ENCODE data around the gene PLOD1.
"Not testable (repeated sequence)": the region's sequence is repeated elsewhere in the genome, so short reads cannot be mapped to it uniquely, and the experiment has no call there.

PLOD1 gene

GRCh38 chr1:11934302-11935056 lies at the start of gene PLOD1:
Gene PLOD1, plus strand, starts transcription at chr1:11934717. Its CDS starts 63 bp downstream, at chr1:11934780.
- DNase-seq (ENCODE audit: low read depth in 2 of 2) = peak; percentile 62 to 81

GRCh38 chr1:11885916-11886315 lies 48.6 kb upstream of the PLOD1 start:
- no peak for DNase-seq (ENCODE audit: low read depth in 2 of 2)

- DNase-seq (ENCODE audit: low read depth in 2 of 2) = no peak
These were observed 47.4 kb upstream of the PLOD1 start for GRCh38 chr1:11886986-11887665.

- no peak for DNase-seq (ENCODE audit: low read depth in 2 of 2)
These were observed 46.9 kb upstream of the PLOD1 start for GRCh38 chr1:11887666-11888007.

- no peak for DNase-seq (ENCODE audit: low read depth in 2 of 2)
These were observed 46.2 kb upstream of the PLOD1 start for GRCh38 chr1:11888206-11888876.

GRCh38 chr1:11888877-11889208 lies 45.7 kb upstream of the PLOD1 start:
- DNase-seq (ENCODE audit: low read depth in 2 of 2) = no peak

- no peak for DNase-seq (ENCODE audit: low read depth in 2 of 2)
These were observed 42.9 kb upstream of the PLOD1 start for GRCh38 chr1:11891433-11892186.

GRCh38 chr1:11893907-11894251 lies 40.6 kb upstream of the PLOD1 start:
- DNase-seq (ENCODE audit: low read depth in 2 of 2) = peak; percentile 41 to 61

- DNase-seq (ENCODE audit: low read depth in 2 of 2) = not testable (repeated sequence)
These were observed 40.0 kb upstream of the PLOD1 start for GRCh38 chr1:11894501-11894900.

- no peak for DNase-seq (ENCODE audit: low read depth in 2 of 2)
These were observed 36.3 kb upstream of the PLOD1 start for GRCh38 chr1:11898086-11898785.

GRCh38 chr1:11898831-11899467 lies 35.6 kb upstream of the PLOD1 start:
- no peak for DNase-seq (ENCODE audit: low read depth in 2 of 2)

- not testable (repeated sequence) for DNase-seq (ENCODE audit: low read depth in 2 of 2)
These were observed 33.1 kb upstream of the PLOD1 start for GRCh38 chr1:11901446-11901845.

GRCh38 chr1:11903210-11903609 lies 31.3 kb upstream of the PLOD1 start:
- DNase-seq (ENCODE audit: low read depth in 2 of 2) = no peak

GRCh38 chr1:11904156-11904555 lies 30.4 kb upstream of the PLOD1 start:
- not testable (repeated sequence) for DNase-seq (ENCODE audit: low read depth in 2 of 2)

- no peak for DNase-seq (ENCODE audit: low read depth in 2 of 2)
These were observed 29.5 kb upstream of the PLOD1 start for GRCh38 chr1:11904978-11905377.

GRCh38 chr1:11906870-11907269 lies 27.6 kb upstream of the PLOD1 start:
- DNase-seq (ENCODE audit: low read depth in 2 of 2) = no peak

- peak; percentile 56 to 81 for DNase-seq (ENCODE audit: low read depth in 2 of 2)
These were observed 27.0 kb upstream of the PLOD1 start for GRCh38 chr1:11907275-11908094.

GRCh38 chr1:11908095-11908675 lies 26.3 kb upstream of the PLOD1 start:
- DNase-seq (ENCODE audit: low read depth in 2 of 2) = peak; percentile 35 to 41

- DNase-seq (ENCODE audit: low read depth in 2 of 2) = not testable (repeated sequence)
These were observed 23.6 kb upstream of the PLOD1 start for GRCh38 chr1:11910914-11911228.

GRCh38 chr1:11912000-11912399 lies 22.5 kb upstream of the PLOD1 start:
- no peak for DNase-seq (ENCODE audit: low read depth in 2 of 2)
